Dermis microvascular lymphatic vessel endothelial cell (primary cell): ENCODE results near the gene TSKU. TPM values are rescaled to one million over a fixed set of nuclear protein-coding genes. Genes with fewer than 3 reads are reported as not detected.

Source experiments
- DNase-seq, 2 donors: peaks; one replicate each; pipeline versions ENCODE4 v3.0.0 to v3.0.0-alpha.2; 2010; ENCODE audit warnings: low read depth in 2 of 2
- total RNA-seq: library from RNA; depleted of rRNA; stranded (reverse); fragments of >200 nt; gene quantifications from 2 replicates; pipeline ENCODE4 v1.2.1, GENCODE V29; 2014

The TSKU gene
- 3.0 and 5.9 TPM in 2 replicates for total RNA-seq

- no peak for DNase-seq
Measured at GRCh38 chr11:76783294-76783895, at the start of gene TSKU. Gene TSKU (plus strand): TSS chr11:76783356. CDS start chr11:76795617, 12,261 bp downstream.

- DNase-seq: peak; percentile 54 to 79
Measured at GRCh38 chr11:76733906-76734305, 49.2 kb upstream of the TSKU start.

GRCh38 chr11:76734456-76735420 lies 48.4 kb upstream of the TSKU start:
- DNase-seq: no peak

- DNase-seq: no peak
Measured at GRCh38 chr11:76735841-76736240, 47.3 kb upstream of the TSKU start.

GRCh38 chr11:76736266-76736665 lies 46.9 kb upstream of the TSKU start:
- DNase-seq: no peak

- no peak for DNase-seq
Measured at GRCh38 chr11:76736773-76737495, 46.2 kb upstream of the TSKU start.

GRCh38 chr11:76738618-76739240 lies 44.4 kb upstream of the TSKU start:
- peak; percentile 1 to 31 for DNase-seq

GRCh38 chr11:76739798-76740197 lies 43.4 kb upstream of the TSKU start:
- DNase-seq: no peak

GRCh38 chr11:76740772-76741171 lies 42.4 kb upstream of the TSKU start:
- no peak for DNase-seq

GRCh38 chr11:76742902-76743301 lies 40.3 kb upstream of the TSKU start:
- DNase-seq: no peak

- DNase-seq: peak in 1 of 2 donors; percentile 22
Measured at GRCh38 chr11:76744186-76745043, 38.7 kb upstream of the TSKU start.

- DNase-seq: no peak
Measured at GRCh38 chr11:76745044-76745376, 38.1 kb upstream of the TSKU start.

- DNase-seq: no peak
Measured at GRCh38 chr11:76745561-76746207, 37.5 kb upstream of the TSKU start.

- no peak for DNase-seq
Measured at GRCh38 chr11:76747153-76747914, 35.8 kb upstream of the TSKU start.

GRCh38 chr11:76747915-76748860 lies 35.0 kb upstream of the TSKU start:
- DNase-seq: no peak

GRCh38 chr11:76748948-76749347 lies 34.2 kb upstream of the TSKU start:
- DNase-seq: no peak

- DNase-seq: no peak
Measured at GRCh38 chr11:76750067-76750466, 33.1 kb upstream of the TSKU start.

GRCh38 chr11:76750746-76751145 lies 32.4 kb upstream of the TSKU start:
- no peak for DNase-seq
